ENCODE results near the gene MOCOS. TPM values are rescaled to one million over a fixed set of nuclear protein-coding genes. Genes with fewer than 3 reads are reported as not detected.

MOCOS gene
- polyA plus RNA-seq, 1 donor (not counting 4 experiments of a cell fraction or from before 2014, with no cell fraction given): 2.8 TPM

- Histone ChIP-seq H3K4me1 (ENCODE audit: control insufficient read depth, extremely low read depth, insufficient read depth, low read length) (no peaks in the 10 kb centered on the region), H2AFZ (ENCODE audit: control insufficient read depth, low read length) (no peak overlapping the region), H3K9me1 (ENCODE audit: control insufficient read depth, extremely low read depth, insufficient read depth, low read length) (no peaks in the 10 kb centered on the region), H3K79me2 (ENCODE audit: control insufficient read depth, insufficient read depth, low read length) (no peaks in the 10 kb centered on the region), H3K27me3 (ENCODE audit: control insufficient read depth, extremely low read depth, insufficient read depth, low read length) (no peaks in the 10 kb centered on the region), H3K4me2 (ENCODE audit: control insufficient read depth, extremely low read depth, insufficient read depth, low read depth, low read length) (no peak overlapping the region), H3K27ac (ENCODE audit: control insufficient read depth, insufficient read depth, low read length) (no peak overlapping the region), H3K9ac (ENCODE audit: control insufficient read depth, extremely low read depth, insufficient read depth, low read length) (no peak overlapping the region), H3K4me3 (ENCODE audit: control insufficient read depth in 2 of 3, extremely low read depth in 1 of 3, insufficient read depth in 2 of 3, low read depth in 1 of 3, low read length in 3 of 3) (no peak overlapping the region), H4K20me1 (ENCODE audit: control insufficient read depth, extremely low read depth, insufficient read depth, low read length) (no peaks in the 10 kb centered on the region), H3K36me3 (ENCODE audit: control insufficient read depth in 2 of 2, extremely low read depth in 1 of 2, insufficient read depth in 2 of 2, low read length in 2 of 2) (peaks cover 19 to 28% of the 10 kb centered on the region in 2 experiments), H3K9me3 (ENCODE audit: control insufficient read depth, low read depth, low read length) (no peaks in the 10 kb centered on the region)
- FAIRE-seq: no peak
- dilution Hi-C loops (cut with MboI; ENCODE audit: extremely low pct_ligation_motif_present, low sequenced_read_pairs): no loop called here
- no peak for TF ChIP-seq CTCF (optimal IDR thresholded peaks at IDR 0.05 in 1 of 3, IDR thresholded peaks at IDR 0.05 in 1 of 3, conservative IDR thresholded peaks at IDR 0.05 in 1 of 3; ENCODE audit: extremely low read depth in 1 of 3, insufficient read depth in 2 of 3, low read length in 3 of 3)
- TF ChIP-seq EZH2 (IDR thresholded peaks at IDR 0.05; ENCODE audit: low read length): no peak
- DNase-seq (ENCODE audit: low read depth, low spot score): no peak
Measured at GRCh38 chr18:36153771-36154170, 33.5 kb upstream of the MOCOS start.

- Histone ChIP-seq H3K79me2 (ENCODE audit: control insufficient read depth, insufficient read depth, low read length) (no peaks in the 10 kb centered on the region), H3K9ac (ENCODE audit: control insufficient read depth, extremely low read depth, insufficient read depth, low read length) (no peak overlapping the region), H2AFZ (ENCODE audit: control insufficient read depth, low read length) (no peak overlapping the region), H3K4me2 (ENCODE audit: control insufficient read depth, extremely low read depth, insufficient read depth, low read depth, low read length) (no peak overlapping the region), H3K27me3 (ENCODE audit: control insufficient read depth, extremely low read depth, insufficient read depth, low read length) (no peaks in the 10 kb centered on the region), H3K4me3 (ENCODE audit: control insufficient read depth in 2 of 3, extremely low read depth in 1 of 3, insufficient read depth in 2 of 3, low read depth in 1 of 3, low read length in 3 of 3) (no peak overlapping the region), H3K36me3 (ENCODE audit: control insufficient read depth in 2 of 2, extremely low read depth in 1 of 2, insufficient read depth in 2 of 2, low read length in 2 of 2) (peaks cover 18 to 33% of the 10 kb centered on the region in 2 experiments), H3K9me3 (ENCODE audit: control insufficient read depth, low read depth, low read length) (no peaks in the 10 kb centered on the region), H4K20me1 (ENCODE audit: control insufficient read depth, extremely low read depth, insufficient read depth, low read length) (no peaks in the 10 kb centered on the region), H3K9me1 (ENCODE audit: control insufficient read depth, extremely low read depth, insufficient read depth, low read length) (no peaks in the 10 kb centered on the region), H3K27ac (ENCODE audit: control insufficient read depth, insufficient read depth, low read length) (no peak overlapping the region), H3K4me1 (ENCODE audit: control insufficient read depth, extremely low read depth, insufficient read depth, low read length) (no peaks in the 10 kb centered on the region)
- TF ChIP-seq CTCF (optimal IDR thresholded peaks at IDR 0.05 in 1 of 3, IDR thresholded peaks at IDR 0.05 in 1 of 3, conservative IDR thresholded peaks at IDR 0.05 in 1 of 3; ENCODE audit: extremely low read depth in 1 of 3, insufficient read depth in 2 of 3, low read length in 3 of 3) (no peak), EZH2 (IDR thresholded peaks at IDR 0.05; ENCODE audit: low read length) (no peak)
- DNase-seq (ENCODE audit: low read depth, low spot score): no peak
- no peak for FAIRE-seq
- dilution Hi-C loops (cut with MboI; ENCODE audit: extremely low pct_ligation_motif_present, low sequenced_read_pairs): no loop called here
Measured at GRCh38 chr18:36155851-36156757, 31.2 kb upstream of the MOCOS start.

All from keratinocyte (primary cell).